GM18505 (cell line): ENCODE data around the gene KRTAP10-3.

Experiments
- ATAC-seq: cut with Tn5 transposase; IDR thresholded peaks from one replicate; pipeline ENCODE4 v1.9.1; 2021; ENCODE audit not compliant: unreplicated experiment
- POLR2A ChIP-seq: IDR thresholded peaks from 4 replicates; pipeline ENCODE4 v1.6.1; 2011; ENCODE audit warnings: borderline replicate concordance; ENCODE audit not compliant: insufficient read depth, insufficient read length; ENCODE audit errors: extremely low read depth

KRTAP10-3 gene

DNA sequence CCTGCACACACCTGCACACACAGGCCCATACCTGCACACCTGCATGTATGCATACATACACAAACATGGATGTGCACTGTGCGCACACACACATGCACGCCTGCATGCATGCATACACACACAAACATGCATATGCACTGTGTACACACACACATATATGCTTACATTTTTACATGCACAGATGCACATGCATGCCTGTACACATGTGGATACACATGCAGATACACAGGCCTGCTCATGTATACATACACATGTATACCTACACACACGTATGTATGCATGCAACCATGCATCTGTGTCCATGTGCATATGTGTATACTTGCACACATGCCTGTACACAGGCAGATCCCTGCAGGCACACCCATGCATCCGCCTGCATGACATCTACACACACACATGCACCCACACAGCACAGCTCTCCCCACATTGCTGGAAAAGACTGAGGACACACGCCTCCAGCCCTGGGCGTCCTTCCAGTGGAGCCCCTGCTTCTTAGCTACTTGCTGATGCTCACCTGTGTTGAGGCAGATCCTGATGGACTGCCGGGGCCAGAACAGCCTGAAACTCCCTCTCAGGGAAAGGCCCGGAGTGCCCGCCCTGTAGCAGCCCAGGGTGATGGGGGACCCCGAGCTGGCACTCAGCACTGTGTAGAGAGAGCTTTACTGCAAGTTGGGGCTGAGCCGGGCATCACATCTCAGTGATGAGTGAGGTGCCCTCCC is 47.2 kb downstream of the KRTAP10-3 start:
- TF ChIP-seq POLR2A, result no peak
- no peak for ATAC-seq

DNA sequence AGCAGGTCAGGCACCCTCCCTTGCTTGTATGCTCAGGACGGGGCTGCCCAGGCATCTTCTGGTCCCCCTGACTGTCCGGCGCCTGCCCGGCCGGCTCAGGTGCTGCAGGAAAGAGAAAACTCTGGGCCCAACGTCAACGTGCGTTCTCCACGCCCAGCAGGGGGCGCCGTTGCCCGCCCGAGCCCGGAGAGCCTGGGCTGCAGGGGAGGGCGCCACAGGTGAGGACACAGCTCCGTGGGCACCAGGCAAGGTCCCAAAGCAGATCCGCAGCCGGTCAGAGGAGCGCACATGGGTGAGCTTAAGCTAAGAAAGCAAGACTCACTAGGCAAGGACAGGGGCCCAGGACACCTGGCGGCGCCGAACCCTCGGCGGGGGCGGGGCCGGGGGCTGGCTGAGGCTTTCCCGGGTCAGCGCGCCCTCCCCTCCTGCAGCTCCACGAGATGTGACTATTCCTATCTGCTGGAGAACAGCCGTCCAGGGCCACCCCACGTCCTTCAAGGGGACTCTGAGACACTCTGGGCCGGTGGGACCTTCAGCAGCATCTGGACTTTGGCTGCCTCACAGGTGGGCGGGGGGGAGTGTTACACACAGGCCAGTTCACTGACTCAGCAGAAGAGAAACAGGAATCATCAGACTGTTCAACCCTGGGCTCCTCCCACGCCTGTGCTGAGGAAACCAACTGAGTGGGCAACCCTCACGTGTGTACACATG is 47.9 kb downstream of the KRTAP10-3 start:
- no peak for TF ChIP-seq POLR2A
- no peak for ATAC-seq

DNA sequence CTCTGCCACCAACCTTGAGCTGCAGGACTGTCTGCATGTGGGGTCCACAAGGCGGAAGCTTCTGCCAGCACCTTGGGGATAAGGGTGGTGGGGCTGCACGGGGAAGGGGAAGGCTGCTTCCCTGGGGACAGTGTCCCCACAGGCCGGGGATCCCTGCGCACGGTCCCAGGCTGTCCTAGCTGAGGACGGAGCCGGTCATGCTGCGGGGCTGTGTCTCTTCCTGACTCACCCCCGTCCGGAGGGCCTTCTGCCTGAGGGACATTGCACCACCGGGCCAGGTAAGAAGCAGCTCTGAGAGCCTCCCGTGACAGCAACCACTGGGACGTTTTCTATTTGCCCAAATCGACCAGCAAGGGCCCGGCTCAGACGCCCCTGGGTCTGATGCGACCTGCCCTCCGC is 48.5 kb downstream of the KRTAP10-3 start:
- no peak for TF ChIP-seq POLR2A
- no peak for ATAC-seq

DNA sequence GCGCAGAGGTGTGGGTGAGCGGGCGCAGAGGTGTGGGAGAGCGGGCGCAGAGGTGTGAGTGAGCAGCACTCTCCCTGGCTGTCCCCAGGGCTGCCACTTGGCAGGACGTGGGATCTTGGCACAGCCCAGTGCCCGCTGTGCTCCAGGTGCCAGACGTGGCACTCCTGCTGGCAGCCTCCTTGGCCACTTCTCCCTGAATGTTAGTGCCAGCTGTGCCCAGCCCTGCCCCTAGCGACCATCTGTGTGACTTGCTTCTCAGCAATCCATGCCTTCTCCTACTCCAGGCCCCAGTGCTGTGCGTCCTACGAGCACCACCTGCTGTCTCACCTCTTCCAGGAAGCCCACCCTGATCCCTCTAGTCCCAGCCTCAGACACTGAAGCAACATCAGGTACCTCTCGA is 49.1 kb downstream of the KRTAP10-3 start:
- ATAC-seq, result no peak
- no peak for TF ChIP-seq POLR2A

DNA sequence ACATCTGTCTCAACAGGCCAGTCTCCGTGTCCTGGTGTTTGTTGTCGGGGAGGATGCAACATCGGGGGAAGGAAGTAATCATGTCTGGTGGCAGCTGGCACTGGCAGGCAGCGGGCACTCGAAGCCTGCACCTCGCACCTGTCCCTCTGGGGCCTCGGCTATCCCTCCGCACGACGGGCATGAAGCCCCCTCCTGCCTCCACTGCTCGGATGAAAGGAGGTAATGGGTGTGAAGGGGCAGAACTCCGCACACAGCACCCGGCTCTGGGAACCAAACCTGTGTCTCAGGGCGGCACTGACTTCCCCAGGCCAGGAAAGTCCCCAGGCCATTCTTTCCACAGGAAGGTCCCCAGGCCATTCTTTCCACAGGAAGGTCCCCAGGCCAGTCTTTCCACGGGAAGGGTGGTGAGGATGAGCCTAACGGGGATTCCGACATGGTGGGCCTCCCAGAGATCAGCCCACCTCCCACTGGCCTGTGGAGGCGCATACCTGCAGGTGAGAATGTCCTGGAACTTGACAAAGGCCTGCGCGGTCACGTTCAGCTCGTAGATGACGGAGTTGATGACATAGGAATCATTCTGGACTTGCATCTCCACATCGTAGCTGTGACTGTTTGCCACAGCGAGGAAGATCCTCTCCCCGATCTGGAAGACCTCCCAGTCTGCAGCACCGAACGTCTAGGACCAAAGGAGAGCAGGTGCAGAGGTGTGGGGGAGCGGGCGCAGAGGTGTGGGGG is 49.7 kb downstream of the KRTAP10-3 start:
- TF ChIP-seq POLR2A, result no peak
- ATAC-seq, result no peak

DNA sequence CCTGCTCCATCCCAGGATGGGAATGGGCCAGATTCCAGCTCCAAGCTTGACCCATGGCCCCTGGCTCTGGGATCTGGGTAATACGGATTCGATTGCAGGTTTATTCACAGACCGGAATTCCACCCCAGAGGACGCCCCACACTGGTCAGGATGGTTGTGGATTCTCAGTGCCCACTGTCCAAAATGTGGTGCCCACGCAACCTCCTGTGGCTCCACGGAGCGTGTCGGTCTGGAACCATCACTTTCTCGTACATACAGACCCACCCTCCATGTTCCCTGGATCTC is 50.2 kb downstream of the KRTAP10-3 start:
- TF ChIP-seq POLR2A, result no peak
- no peak for ATAC-seq
